G401 (cell line): ENCODE measurements around the gene PRKCA. TPM values are rescaled to one million over a fixed set of nuclear protein-coding genes. Genes with fewer than 3 reads are reported as not detected.
A peak's percentile ranks its signal among the peaks of the same experiment; 100 is the strongest.
"Not testable (repeated sequence)": the region's sequence is repeated elsewhere in the genome, so short reads cannot be mapped to it uniquely, and the experiment has no call there.

Experiments
- DNase-seq: peaks from one replicate; pipeline ENCODE4 v3.0.0-alpha.2; 2015; ENCODE audit warnings: low spot score
- in situ Hi-C: cut with HindIII; loops from 2 replicates; pipeline ENCODE4 v1.10.0; 2016; ENCODE audit warnings: low sequenced_read_pairs, mixed read lengths
- total RNA-seq: library from RNA; depleted of rRNA; stranded (reverse); fragments of >200 nt; shearing (Covaris generic); gene quantifications from 2 replicates; pipeline ENCODE4 v1.2.3, GENCODE V29; 2014

Gene PRKCA
- total RNA-seq, 1 experiment from 2014 or later: 44.7 TPM

GRCh38 chr17:66285149-66285548 lies 17.3 kb upstream of the PRKCA start:
- in situ Hi-C loops: no loop called here

DNA sequence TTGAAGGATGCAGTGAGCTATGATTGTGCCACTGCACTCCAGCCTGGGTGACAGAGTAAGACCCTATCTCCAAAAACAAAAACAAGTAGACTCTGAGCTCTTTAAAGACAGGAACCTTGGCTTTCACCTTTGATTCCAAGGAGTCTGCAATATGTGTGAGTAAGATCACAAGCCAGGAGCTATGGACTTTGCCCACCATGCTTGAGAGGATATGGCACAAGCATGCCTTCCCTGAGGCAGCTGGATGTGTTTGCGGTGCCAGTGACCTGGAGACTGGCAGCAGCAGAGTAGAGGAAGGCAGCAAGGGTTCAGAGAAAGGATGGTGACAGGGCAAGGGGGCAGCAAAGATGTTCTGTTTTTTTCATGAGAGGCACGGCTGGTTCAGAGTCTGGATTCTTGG lies 14.5 kb upstream of the PRKCA start:
- no peak for DNase-seq
- in situ Hi-C loops: no loop called here

More at GRCh38 chr17:66285149-66285548, 17.3 kb upstream of the PRKCA start:
- no peak for DNase-seq

- DNase-seq: no peak
- in situ Hi-C loops: no loop called here
Measured at GRCh38 chr17:66290101-66290722, 12.2 kb upstream of the PRKCA start.

GRCh38 chr17:66292353-66292752 lies 10.1 kb upstream of the PRKCA start:
- in situ Hi-C loops: no loop called here
- DNase-seq: no peak

GRCh38 chr17:66296289-66296725 lies 6.1 kb upstream of the PRKCA start:
- DNase-seq: no peak
- in situ Hi-C loops: no loop called here

DNA sequence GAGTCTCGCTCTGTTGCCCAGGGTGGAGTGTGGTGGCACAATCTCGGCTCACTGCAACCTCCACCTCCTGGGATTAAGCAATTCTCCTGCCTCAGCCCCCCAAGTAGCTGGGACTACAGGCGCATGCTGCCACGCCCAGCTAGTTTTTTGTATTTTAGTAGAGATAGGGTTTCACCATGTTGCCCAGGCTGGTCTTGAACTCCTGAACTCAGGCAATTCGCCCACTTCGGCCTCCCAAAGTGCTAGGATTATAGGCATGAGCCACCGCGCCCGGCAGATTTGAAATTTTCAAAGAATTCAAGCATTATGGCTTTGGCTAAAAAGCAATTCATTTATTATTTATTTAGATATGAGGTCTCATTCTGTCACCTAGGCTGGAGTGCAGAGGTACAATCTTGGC lies 5.0 kb upstream of the PRKCA start:
- DNase-seq, in situ Hi-C loops: not testable (repeated sequence)

GRCh38 chr17:66299711-66300110 lies 2.7 kb upstream of the PRKCA start:
- no peak for DNase-seq
- in situ Hi-C loops: no loop called here

GRCh38 chr17:66300956-66301355 lies 1.5 kb upstream of the PRKCA start:
- in situ Hi-C loops: no loop called here

DNA sequence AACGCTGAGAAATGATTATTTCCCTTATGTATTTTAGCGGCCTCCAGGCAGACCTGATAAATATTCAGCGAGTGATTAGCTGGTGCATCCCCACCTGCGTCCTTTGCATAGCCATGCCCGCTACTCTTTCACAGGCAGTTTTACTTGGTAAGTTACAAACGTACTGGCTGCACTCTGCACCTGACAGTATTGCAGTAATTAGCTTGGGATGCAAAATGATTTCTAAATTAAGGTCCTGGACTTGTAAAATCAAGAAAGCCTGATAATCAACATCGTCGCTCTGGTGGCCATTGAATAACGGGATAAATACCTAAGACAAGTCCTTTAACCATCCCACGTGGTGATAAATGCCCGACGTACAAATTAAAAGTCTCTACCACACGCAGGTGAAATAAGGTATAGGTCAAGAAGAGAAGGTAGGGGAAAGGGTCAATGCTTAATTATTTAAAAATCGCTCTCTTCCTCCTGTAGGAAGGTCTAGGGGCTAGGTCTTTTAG lies 998 bp upstream of the PRKCA start:
- peak; percentile 26 for DNase-seq

More at GRCh38 chr17:66300956-66301355, 1.5 kb upstream of the PRKCA start:
- no peak for DNase-seq

DNA sequence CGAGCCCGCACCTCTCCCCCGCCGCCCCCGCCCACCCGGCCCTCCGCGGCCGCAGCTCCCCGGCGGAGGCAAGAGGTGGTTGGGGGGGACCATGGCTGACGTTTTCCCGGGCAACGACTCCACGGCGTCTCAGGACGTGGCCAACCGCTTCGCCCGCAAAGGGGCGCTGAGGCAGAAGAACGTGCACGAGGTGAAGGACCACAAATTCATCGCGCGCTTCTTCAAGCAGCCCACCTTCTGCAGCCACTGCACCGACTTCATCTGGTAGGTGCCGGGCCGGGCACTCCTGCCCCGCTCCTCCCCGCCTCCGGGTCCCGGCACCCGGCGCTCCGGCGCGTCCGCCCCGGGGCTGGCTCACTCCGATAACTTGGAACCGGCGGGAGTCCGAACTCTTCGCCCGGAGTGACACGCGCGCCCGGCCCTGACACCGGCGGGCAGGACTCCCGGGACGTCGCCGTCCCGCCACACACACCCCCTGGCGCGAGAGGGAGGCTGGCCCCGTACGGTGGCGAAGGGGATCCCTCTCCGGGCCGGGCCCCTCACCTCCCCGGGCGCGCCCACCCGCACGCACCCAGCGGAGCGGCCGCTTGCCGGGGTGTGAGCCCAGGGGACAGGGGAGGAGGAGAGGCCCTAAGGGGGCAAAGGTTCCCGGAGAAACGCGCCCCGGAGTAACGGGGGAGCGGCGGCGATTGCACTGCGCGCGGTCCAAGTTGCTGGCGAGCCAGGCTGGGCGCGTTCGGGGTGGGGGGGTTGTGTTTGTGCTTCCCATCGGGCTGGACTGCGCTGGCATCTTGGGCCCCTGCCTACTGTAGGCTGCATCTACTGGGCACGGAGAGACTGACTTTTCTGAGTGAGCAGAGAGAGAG lies 581 bp downstream of the PRKCA start:
- in situ Hi-C loops: no loop called here
- peak; percentile 50 for DNase-seq

More for the DNA sequence above, 998 bp upstream of the PRKCA start:
- in situ Hi-C loops: no loop called here

DNA sequence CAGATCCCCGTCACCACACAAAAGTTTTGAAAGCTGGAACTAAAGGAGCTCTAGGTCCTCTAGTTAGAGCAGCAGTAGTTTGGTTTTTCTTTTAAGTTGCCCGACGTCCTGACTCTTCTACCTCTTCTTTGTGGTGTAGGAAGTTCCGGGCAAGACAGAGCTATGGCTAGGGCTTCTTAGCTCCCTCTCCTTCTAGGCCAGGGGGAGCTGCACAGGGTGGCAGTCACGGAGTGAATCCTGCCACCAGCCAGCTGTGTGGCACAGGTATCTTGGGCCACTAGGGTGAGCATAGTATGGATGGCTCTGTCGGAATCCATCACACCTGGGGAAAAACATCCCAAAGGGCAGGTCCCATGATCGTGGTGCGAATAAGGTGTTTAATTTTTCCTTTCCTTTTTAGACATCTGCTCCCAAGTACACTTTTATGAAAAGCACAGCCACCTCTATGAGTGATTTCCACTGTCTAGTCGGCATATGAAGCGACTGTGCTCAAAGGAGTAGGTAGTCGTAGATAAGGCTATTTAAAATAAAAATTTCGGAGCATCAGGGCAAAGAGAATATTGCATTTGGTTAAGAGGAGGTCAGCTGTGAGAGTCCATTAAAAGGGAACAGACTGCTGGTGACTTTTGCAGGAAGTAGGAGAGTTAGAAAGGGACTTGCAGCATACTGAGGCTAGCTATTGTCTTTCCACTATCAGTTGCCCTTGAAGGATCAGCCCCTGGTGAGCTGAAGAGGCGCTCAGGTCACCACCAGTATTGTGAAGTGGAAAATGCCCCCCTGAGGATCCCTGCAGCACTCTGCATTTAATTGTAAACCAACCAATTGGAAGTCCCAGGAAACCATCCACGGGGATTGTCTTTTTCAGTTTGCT lies 2.1 kb downstream of the PRKCA start:
- in situ Hi-C loops: no loop called here
- DNase-seq: no peak

DNA sequence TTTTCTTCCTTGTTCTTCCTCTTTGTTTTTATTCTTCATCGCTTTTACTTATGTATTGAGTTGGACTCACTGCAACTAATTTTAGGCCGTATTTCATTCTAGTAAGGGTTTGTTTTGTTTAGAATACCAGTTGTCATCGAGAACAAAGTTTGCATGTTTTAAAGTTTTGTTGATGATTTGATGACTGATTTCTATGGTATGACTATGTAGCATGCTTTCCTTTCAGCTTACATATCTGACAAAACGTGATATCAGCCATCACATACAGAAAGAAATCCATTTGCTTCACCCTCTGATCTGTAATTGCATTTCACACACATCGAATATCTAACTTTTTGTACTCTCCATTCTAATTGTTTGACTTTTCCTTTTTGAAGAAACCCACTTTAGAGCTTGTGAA lies 4.0 kb downstream of the PRKCA start:
- in situ Hi-C loops: no loop called here

GRCh38 chr17:66307257-66307656 lies 4.8 kb downstream of the PRKCA start:
- no peak for DNase-seq
- in situ Hi-C loops: no loop called here

More for the DNA sequence above, 4.0 kb downstream of the PRKCA start:
- DNase-seq: no peak

- DNase-seq: no peak
- in situ Hi-C loops: no loop called here
Measured at GRCh38 chr17:66308856-66309255, 6.4 kb downstream of the PRKCA start.

GRCh38 chr17:66309793-66310192 lies 7.4 kb downstream of the PRKCA start:
- no peak for DNase-seq
- in situ Hi-C loops: no loop called here

DNA sequence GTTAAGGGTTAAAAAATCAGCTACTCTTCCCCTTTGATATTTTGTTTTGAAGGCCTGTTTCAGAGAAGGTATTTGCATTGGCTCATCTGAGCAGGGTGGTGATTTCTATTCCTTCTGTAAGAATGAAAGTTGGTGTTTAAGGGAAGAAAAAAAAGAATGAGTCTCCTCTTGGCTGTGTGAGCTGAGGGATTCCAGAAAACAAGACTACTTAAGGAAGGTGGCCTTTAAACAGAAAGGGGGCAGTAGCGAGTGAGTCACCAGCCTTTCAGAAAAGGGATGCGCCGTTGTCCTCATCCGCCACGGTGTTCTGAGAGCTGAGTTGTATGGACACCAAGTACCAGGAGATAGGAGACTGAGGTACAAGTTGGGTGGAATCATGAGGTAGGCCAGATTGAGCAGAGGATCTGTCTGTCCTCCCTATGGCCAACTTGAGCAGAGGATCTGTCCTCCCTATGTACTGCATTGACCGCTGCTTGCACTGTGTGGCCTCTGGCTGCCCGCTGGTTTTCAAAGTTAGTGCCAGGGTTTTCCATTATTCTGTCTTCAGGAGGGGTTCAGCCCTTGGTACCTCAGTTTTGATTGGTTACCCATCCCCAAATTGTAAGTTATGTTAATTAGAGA lies 8.2 kb downstream of the PRKCA start:
- DNase-seq: no peak
- in situ Hi-C loops: no loop called here

DNA sequence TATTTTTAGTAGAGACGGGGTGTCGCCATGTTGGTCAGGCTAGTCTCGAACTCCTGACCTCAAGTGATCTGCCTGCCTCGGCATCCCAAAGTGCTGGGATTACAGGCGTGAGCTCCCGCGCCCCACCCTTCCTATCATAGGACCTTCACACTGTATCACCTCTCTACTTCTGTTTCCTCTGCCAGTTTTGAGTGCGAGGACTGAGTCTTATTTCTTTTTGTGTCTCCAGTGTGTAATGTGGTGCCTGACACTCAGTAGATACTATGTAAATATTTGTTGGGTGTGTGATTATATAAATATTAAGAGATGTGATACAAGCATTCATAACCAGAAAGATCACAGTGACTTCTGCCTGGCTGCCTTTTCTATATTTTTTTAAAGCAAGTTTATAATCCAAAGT lies 10.5 kb downstream of the PRKCA start:
- no peak for DNase-seq
- in situ Hi-C loops: no loop called here

DNA sequence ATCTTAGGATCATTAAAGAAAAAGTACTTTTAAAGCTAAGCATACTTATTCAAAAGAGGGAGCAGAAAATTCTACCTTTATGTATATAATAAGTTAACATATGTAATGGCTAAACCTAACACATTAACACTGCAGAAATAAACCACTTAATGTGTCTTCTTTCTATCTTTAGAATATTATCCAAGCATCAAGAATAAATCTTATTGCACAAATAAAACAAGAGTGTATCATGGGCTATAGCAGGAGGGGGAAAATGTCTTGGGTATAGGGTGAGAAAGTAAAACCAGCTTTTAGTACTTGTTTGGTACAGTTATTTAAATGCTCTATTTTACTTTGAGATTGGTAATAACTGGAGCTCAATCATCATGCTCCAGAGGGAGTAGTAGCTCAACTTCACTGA lies 10.9 kb downstream of the PRKCA start:
- no peak for DNase-seq
- in situ Hi-C loops: no loop called here
